MM.1S (cell line): ENCODE data around the gene CAMK2G.
"Not testable (repeated sequence)": the region's sequence is repeated elsewhere in the genome, so short reads cannot be mapped to it uniquely, and the experiment has no call there.

ENCODE experiments used
- CTCF ChIP-seq: fragments of 300-600 bp; sonication (generic); IDR thresholded peaks from 2 replicates; pipeline ENCODE4 v1.5.1; 2016; ENCODE audit warnings: antibody characterized with exemption, low read length, mixed read lengths
- EZH2 ChIP-seq: fragments of 300-600 bp; sonication (generic); optimal IDR thresholded peaks from 2 replicates; pipeline ENCODE3; 2017; ENCODE audit warnings: low read depth, mild to moderate bottlenecking, antibody characterized with exemption, low read length, mixed read lengths
- EZH2phosphoT487 ChIP-seq: fragments of 300-600 bp; sonication (generic); IDR thresholded peaks from 2 replicates; pipeline ENCODE4 v1.6.1; 2018; ENCODE audit warnings: antibody characterized with exemption, low read length

GRCh38 chr10:73787031-73787800, 87.1 kb downstream of the CAMK2G start:
- TF ChIP-seq CTCF, EZH2, EZH2phosphoT487: not testable (repeated sequence)
